ENCODE measurements around the gene BCAR3. TPM values are rescaled to one million over a fixed set of nuclear protein-coding genes. Genes with fewer than 3 reads are reported as not detected.

BCAR3 gene
- total RNA-seq, 2 donors from 2014 or later, result 22.9 to 52.8 TPM

DNA sequence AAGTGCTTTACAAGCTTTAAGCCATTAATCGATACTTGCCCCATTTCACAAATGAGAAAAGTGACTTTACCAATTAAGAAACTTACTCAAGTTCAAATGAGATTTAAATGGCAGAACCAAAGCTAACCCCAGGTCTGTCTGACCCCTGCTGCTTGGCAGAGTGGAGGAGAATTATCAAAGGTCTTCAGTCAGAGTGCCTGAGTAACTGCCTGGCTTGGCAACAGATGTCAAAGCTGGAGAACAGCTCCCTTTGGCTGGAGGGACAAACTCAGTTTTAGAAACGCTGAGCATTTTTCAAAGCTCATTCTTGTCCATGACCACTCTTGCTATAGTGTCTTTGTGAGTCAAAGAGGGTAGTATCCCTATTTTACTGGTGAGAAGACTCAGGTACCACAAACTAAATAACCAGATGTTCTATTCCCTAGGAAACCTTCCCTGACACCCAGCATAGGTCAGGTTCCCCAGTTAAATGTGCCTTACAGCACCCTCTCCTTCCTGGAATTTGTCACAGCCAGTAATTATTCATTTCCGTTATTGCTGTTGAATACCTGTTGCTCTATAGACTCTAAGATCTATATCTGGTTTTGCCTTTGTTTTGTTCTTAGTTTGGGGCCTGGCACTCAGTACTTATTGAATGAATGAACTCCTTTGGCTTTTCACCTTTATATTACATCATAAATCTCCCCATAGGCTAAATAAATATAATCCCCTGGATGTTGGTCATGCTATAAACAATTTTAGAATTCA, 5.0 kb upstream of the BCAR3 start:
- no peaks in the 10 kb centered on the region for H3K9me3 ChIP-seq
- intact Hi-C loops (cut with DNase I), result loop anchor here (10.0 kb wide), 1 partner anchor 242 kb away; the partner anchor contains the start of gene FNBP1L
- H3K36me3 ChIP-seq, result no peaks in the 10 kb centered on the region
- WGBS, result 82% methylated on average over 3 of the region's 3 CpGs
- H3K4me1 ChIP-seq (replicated peaks), result no peaks in the 10 kb centered on the region
- no peaks in the 10 kb centered on the region for H3K27me3 ChIP-seq (replicated peaks; ENCODE audit: insufficient read depth)
- DNase-seq (ENCODE audit: low spot score), result no peak
- H3K27ac ChIP-seq, result no peak overlapping the region
- H3K4me3 ChIP-seq, result no peak overlapping the region
- TF ChIP-seq, protein P1, sequence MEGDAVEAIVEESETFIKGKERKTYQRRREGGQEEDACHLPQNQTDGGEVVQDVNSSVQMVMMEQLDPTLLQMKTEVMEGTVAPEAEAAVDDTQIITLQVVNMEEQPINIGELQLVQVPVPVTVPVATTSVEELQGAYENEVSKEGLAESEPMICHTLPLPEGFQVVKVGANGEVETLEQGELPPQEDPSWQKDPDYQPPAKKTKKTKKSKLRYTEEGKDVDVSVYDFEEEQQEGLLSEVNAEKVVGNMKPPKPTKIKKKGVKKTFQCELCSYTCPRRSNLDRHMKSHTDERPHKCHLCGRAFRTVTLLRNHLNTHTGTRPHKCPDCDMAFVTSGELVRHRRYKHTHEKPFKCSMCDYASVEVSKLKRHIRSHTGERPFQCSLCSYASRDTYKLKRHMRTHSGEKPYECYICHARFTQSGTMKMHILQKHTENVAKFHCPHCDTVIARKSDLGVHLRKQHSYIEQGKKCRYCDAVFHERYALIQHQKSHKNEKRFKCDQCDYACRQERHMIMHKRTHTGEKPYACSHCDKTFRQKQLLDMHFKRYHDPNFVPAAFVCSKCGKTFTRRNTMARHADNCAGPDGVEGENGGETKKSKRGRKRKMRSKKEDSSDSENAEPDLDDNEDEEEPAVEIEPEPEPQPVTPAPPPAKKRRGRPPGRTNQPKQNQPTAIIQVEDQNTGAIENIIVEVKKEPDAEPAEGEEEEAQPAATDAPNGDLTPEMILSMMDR (IDR thresholded peaks at IDR 0.05), result no peak
- no peak for TF ChIP-seq POLR2AphosphoS5 (IDR thresholded peaks at IDR 0.05)
- no peak for TF ChIP-seq POLR2A (IDR thresholded peaks at IDR 0.05)

DNA sequence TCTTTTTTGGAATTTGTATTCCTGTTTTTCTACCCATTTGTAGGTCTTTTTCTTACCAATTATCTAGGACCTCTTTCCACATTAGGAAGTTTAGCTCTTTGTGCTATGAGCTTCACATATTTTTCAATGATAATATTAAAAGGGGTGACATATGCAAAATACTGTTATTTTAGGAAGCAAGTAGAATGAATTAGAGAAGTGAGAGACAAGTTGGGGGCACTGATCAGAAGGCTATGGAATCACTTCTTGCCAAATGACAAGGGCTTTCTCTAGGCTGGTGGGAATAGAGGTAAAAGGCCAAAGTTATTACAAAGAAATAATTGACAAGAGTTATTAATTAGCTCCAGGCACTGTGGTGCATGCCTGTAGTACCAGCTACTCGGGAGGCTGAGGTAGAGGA, 4.3 kb upstream of the BCAR3 start:
- intact Hi-C loops (cut with DNase I), result loop anchor here (10.0 kb wide), 1 partner anchor 241 kb away; the partner anchor contains the start of gene FNBP1L
- Histone ChIP-seq H3K4me1 (replicated peaks) (no peaks in the 10 kb centered on the region), H3K4me3 (no peak overlapping the region), H3K27ac (no peak overlapping the region), H3K36me3 (no peaks in the 10 kb centered on the region), H3K27me3 (replicated peaks; ENCODE audit: insufficient read depth) (no peaks in the 10 kb centered on the region), H3K9me3 (no peaks in the 10 kb centered on the region)
- DNase-seq (ENCODE audit: low spot score), result no peak
- TF ChIP-seq POLR2A (IDR thresholded peaks at IDR 0.05) (no peak), POLR2AphosphoS5 (IDR thresholded peaks at IDR 0.05) (no peak)
- TF ChIP-seq, protein P1 (IDR thresholded peaks at IDR 0.05), result no peak
- WGBS, result 100% methylated on average over 1 of the region's 1 CpG

DNA sequence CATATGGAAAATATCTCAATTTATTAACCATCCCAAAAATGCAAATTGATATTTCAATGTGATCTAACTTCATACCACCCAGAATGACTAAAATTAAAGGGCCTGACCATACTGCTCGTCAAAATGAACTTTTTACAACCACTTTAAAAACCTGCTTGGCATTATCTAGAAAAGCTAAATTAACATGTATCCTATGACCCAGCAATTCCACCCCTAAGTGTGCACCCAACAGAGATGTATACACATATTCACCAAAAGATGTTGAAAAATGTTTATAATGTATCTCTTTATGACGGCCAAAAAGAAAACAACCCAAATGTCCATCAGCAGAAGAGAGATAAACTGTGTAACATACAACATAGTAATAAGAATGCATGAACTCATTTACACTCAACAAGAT, 1.6 kb upstream of the BCAR3 start:
- H3K36me3 ChIP-seq, result no peaks in the 10 kb centered on the region
- TF ChIP-seq, protein P1 (IDR thresholded peaks at IDR 0.05), result no peak
- TF ChIP-seq POLR2AphosphoS5 (IDR thresholded peaks at IDR 0.05), result no peak
- TF ChIP-seq POLR2A (IDR thresholded peaks at IDR 0.05), result no peak
- 89% methylated on average over 2 of the region's 2 CpGs for WGBS

DNA sequence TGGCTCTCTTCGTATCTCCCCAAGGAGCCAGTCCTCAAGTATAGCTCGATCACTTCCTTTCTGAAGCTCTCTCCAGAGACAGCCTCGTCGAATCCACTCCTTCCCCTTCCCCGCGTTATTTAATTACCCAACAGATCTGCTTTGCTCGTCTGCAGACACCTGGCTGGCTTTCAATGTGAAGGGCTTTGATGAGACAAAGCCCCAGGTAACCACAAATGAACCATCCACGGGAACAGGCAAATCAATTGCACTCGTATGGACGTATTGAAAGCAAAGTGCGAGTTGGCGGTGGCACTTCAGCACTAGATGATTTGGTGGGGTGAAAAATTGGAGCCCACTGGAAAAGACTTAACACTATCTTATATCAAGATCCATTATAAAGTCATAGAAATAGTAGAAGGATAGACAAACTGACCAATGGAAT, 364 bp upstream of the BCAR3 start:
- WGBS, result 16% methylated on average over 12 of the region's 12 CpGs

More for the DNA sequence above, 1.6 kb upstream of the BCAR3 start:
- no peak for DNase-seq (ENCODE audit: low spot score)
- H3K27ac ChIP-seq, result no peak overlapping the region
- H3K4me1 ChIP-seq (replicated peaks), result no peaks in the 10 kb centered on the region
- H3K27me3 ChIP-seq (replicated peaks; ENCODE audit: insufficient read depth), result no peaks in the 10 kb centered on the region
- intact Hi-C loops (cut with DNase I), result loop anchor here (10.0 kb wide), 1 partner anchor 238 kb away; the partner anchor contains the start of gene FNBP1L
- H3K4me3 ChIP-seq, result no peak overlapping the region
- no peaks in the 10 kb centered on the region for H3K9me3 ChIP-seq

More for the DNA sequence above, 364 bp upstream of the BCAR3 start:
- intact Hi-C loops (cut with DNase I), result loop anchor here (2.0 to 10.0 kb wide), 3 partner anchors 51 to 237 kb away; partner anchors contain the start of gene FNBP1L
- no peaks in the 10 kb centered on the region for H3K9me3 ChIP-seq
- peak overlapping the region; percentile 50 to 68 for H3K4me3 ChIP-seq
- H3K4me1 ChIP-seq (replicated peaks), result no peaks in the 10 kb centered on the region
- TF ChIP-seq, protein P1 (IDR thresholded peaks at IDR 0.05), result peak in 1 of 4 experiments; percentile 1
- no peak for TF ChIP-seq POLR2AphosphoS5 (IDR thresholded peaks at IDR 0.05)
- no peak for DNase-seq (ENCODE audit: low spot score)
- H3K27ac ChIP-seq, result peak overlapping the region; percentile 79 to 90
- H3K27me3 ChIP-seq (replicated peaks; ENCODE audit: insufficient read depth), result no peaks in the 10 kb centered on the region
- H3K36me3 ChIP-seq, result no peaks in the 10 kb centered on the region

All from prostate gland (tissue), 2 donors.